HL-60 (cell line): ENCODE data around the gene KIF26B.

Source experiments
- DNase-seq, 2 experiments: peaks; one replicate each; pipeline ENCODE4 v3.0.0-alpha.2; 2010 to 2020; ENCODE audit warnings: low read depth in 1 of 2, low spot score in 1 of 2
- H3K27ac ChIP-seq: fragments of 250-450 bp; sonication (Bioruptor Pico); replicated peaks from 2 replicates; pipeline ENCODE4 v1.5.1; 2020; ENCODE audit warnings: mild to moderate bottlenecking, moderate library complexity
- H3K27me3 ChIP-seq: fragments of 250-450 bp; sonication (Bioruptor Pico); 2 replicates; pipeline ENCODE4 v1.5.1; 2021; ENCODE audit warnings: mild to moderate bottlenecking, moderate library complexity; ENCODE audit not compliant: insufficient read depth, poor library complexity, severe bottlenecking
- H3K4me3 ChIP-seq: replicated peaks from 2 replicates; pipeline ENCODE4 v1.5.1; 2011; ENCODE audit warnings: mild to moderate bottlenecking, control low read depth, low read length; ENCODE audit not compliant: insufficient read depth
- GABPA ChIP-seq: IDR thresholded peaks from 2 replicates; pipeline ENCODE4 v1.6.1; 2012; ENCODE audit warnings: low read depth
- POLR2AphosphoS5 ChIP-seq: IDR thresholded peaks from 2 replicates; pipeline ENCODE4 v1.6.1; 2012; ENCODE audit warnings: low read depth
- SPI1 ChIP-seq: IDR thresholded peaks from 2 replicates; pipeline ENCODE4 v1.6.1; 2012; ENCODE audit warnings: low read depth, mild to moderate bottlenecking, borderline replicate concordance
- TF ChIP-seq, protein P1 (sequence below): IDR thresholded peaks from one replicate; pipeline ENCODE4 v1.5.1; 2011; ENCODE audit warnings: low read length, control low read depth, inconsistent platforms; ENCODE audit not compliant: insufficient read depth
- TF ChIP-seq, protein P2 (sequence below): IDR thresholded peaks from 2 replicates; pipeline ENCODE4 v1.6.1; 2012; ENCODE audit warnings: low read depth; ENCODE audit not compliant: insufficient replicate concordance

The KIF26B gene

DNA sequence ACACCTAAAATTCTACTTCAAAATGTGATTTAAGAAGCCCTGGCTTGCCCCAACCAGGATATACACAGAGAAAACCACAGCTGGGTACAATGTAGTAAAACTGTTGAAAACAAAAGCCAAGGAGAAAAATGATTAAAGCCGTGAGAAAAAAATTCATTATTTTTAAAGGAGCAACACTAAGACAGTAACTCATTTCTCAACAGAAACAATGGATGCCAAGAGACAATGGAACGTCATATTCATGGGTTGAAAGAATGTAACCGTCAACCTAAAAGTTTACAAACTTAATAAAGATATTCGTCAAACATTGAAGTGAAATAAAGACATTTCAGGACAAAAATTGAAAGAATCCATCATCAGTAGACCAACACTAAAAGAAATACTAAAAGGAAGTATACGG lies 340.9 kb downstream of the KIF26B start:
- no peak overlapping the region for H3K27ac ChIP-seq
- no peak overlapping the region for H3K4me3 ChIP-seq
- no peak for DNase-seq
- TF ChIP-seq, protein P1, sequence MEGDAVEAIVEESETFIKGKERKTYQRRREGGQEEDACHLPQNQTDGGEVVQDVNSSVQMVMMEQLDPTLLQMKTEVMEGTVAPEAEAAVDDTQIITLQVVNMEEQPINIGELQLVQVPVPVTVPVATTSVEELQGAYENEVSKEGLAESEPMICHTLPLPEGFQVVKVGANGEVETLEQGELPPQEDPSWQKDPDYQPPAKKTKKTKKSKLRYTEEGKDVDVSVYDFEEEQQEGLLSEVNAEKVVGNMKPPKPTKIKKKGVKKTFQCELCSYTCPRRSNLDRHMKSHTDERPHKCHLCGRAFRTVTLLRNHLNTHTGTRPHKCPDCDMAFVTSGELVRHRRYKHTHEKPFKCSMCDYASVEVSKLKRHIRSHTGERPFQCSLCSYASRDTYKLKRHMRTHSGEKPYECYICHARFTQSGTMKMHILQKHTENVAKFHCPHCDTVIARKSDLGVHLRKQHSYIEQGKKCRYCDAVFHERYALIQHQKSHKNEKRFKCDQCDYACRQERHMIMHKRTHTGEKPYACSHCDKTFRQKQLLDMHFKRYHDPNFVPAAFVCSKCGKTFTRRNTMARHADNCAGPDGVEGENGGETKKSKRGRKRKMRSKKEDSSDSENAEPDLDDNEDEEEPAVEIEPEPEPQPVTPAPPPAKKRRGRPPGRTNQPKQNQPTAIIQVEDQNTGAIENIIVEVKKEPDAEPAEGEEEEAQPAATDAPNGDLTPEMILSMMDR: no peak
- TF ChIP-seq, protein P2, sequence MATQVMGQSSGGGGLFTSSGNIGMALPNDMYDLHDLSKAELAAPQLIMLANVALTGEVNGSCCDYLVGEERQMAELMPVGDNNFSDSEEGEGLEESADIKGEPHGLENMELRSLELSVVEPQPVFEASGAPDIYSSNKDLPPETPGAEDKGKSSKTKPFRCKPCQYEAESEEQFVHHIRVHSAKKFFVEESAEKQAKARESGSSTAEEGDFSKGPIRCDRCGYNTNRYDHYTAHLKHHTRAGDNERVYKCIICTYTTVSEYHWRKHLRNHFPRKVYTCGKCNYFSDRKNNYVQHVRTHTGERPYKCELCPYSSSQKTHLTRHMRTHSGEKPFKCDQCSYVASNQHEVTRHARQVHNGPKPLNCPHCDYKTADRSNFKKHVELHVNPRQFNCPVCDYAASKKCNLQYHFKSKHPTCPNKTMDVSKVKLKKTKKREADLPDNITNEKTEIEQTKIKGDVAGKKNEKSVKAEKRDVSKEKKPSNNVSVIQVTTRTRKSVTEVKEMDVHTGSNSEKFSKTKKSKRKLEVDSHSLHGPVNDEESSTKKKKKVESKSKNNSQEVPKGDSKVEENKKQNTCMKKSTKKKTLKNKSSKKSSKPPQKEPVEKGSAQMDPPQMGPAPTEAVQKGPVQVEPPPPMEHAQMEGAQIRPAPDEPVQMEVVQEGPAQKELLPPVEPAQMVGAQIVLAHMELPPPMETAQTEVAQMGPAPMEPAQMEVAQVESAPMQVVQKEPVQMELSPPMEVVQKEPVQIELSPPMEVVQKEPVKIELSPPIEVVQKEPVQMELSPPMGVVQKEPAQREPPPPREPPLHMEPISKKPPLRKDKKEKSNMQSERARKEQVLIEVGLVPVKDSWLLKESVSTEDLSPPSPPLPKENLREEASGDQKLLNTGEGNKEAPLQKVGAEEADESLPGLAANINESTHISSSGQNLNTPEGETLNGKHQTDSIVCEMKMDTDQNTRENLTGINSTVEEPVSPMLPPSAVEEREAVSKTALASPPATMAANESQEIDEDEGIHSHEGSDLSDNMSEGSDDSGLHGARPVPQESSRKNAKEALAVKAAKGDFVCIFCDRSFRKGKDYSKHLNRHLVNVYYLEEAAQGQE: no peak
- no peak for TF ChIP-seq POLR2AphosphoS5
- no peak for TF ChIP-seq SPI1
- no peak for TF ChIP-seq GABPA
- no peaks in the 10 kb centered on the region for H3K27me3 ChIP-seq

DNA sequence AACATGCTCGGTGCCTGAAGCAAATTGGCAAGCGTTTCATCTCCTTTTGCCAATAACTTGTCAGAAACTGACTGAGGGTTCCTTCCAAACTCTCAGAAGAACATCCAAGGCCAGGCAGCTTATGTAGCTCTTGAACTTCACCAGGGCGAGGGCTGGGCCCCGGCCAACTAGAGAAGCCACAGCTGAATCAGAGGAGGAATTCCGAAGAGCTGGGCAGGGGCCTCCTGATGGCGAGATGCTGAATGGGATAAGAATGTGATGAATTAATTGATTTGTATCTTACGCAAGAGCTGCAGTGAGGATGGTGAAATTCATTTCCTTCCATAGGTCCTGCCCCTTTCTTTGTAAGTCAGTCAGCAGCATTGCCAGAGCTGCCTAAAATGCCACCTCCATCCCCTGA lies 345.8 kb downstream of the KIF26B start:
- no peak overlapping the region for H3K27ac ChIP-seq
- no peak overlapping the region for H3K4me3 ChIP-seq
- no peaks in the 10 kb centered on the region for H3K27me3 ChIP-seq
- TF ChIP-seq, protein P1: no peak
- DNase-seq: peak in 1 of 2 experiments; percentile 72

DNA sequence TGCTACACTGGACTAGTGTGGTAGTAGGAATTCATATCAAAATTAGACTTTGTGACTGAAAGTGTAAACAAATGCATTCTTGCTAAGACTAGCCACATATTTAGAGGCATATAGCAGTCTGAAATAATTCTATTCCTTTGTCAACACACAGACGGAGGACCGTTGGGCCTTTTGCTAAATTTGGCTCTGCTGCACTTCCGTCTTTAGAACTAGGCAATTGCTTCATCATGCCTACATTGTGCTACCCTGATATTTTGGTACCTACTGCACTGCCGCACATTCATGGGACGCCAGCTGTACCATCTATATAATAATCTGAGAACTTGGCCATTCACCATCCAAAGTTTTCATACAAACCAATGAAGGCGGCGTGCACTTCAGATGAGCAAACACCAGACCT lies 346.8 kb downstream of the KIF26B start:
- Histone ChIP-seq H3K4me3 (no peak overlapping the region), H3K27ac (peak overlapping the region; percentile 51), H3K27me3 (no peaks in the 10 kb centered on the region)
- DNase-seq: peak; percentile 41 to 66
- TF ChIP-seq, protein P1: no peak
- peak; percentile 87 for TF ChIP-seq SPI1

DNA sequence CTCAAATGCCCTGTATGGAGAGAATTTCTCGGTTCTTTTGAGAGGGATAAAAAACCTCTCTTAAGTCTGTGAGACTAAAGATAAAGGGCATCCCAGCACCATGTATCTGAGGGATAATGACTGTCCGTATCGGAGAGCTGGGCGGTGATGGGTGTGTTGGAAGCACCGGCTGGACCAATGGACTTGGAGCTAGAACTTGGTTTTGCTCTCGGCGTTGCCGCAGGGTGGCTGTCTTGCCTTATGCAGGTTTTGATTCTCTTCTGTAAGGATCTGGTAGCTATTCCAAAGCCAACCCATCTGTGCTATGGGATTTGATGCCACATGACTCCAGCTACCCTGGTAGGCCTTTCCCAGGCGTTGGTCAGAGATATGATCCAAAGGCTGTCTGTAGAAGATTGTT lies 348.8 kb downstream of the KIF26B start:
- DNase-seq: no peak
- Histone ChIP-seq H3K4me3 (no peak overlapping the region), H3K27me3 (no peaks in the 10 kb centered on the region), H3K27ac (no peak overlapping the region)
- TF ChIP-seq GABPA (no peak), POLR2AphosphoS5 (no peak), SPI1 (no peak)
- TF ChIP-seq, protein P2: no peak
- TF ChIP-seq, protein P1: no peak
